B cell (primary cell): ENCODE results near the gene MED13. TPM values are rescaled to one million over a fixed set of nuclear protein-coding genes. Genes with fewer than 3 reads are reported as not detected.

Experiments
- ATAC-seq: fragments of 200-7000 bp; cut with Tn5 transposase; one replicate; pipeline ENCODE4 v1.10.0; 2021; ENCODE audit warnings: low read depth, mild to moderate bottlenecking, moderate number of reproducible peaks, moderate library complexity
- CTCF ChIA-PET: fragments of 350-600 bp; sonication (Branson Sonifier 250); formaldehyde crosslinking; loops from one replicate; lab custom pipeline; 2021; ENCODE audit warnings: antibody characterized with exemption, inconsistent platforms; lab: Charles Lee
- POLR2A ChIA-PET: fragments of 350-600 bp; sonication (Branson Sonifier 250); formaldehyde crosslinking; loops from one replicate; lab custom pipeline; 2021; ENCODE audit warnings: antibody characterized with exemption; lab: Charles Lee
- DNase-seq: peaks from one replicate; pipeline ENCODE4 v3.0.0; 2013
- H2AFZ ChIP-seq: 2 replicates; pipeline ENCODE4 v1.6.1; 2012; ENCODE audit warnings: mild to moderate bottlenecking, low read depth, low read length; ENCODE audit not compliant: insufficient read depth, poor library complexity, severe bottlenecking
- H3K27ac ChIP-seq, 2 donors: 1 replicate in 1 of 2; 2 replicates in 1 of 2; pipeline ENCODE4 v1.5.1; 2012 to 2013; ENCODE audit warnings: low read length in 2 of 2, mild to moderate bottlenecking in 2 of 2, moderate library complexity in 1 of 2
- H3K27me3 ChIP-seq, 4 experiments: fragments of 200-600 bp in 1 of 4; sonication (generic) in 1 of 4; replicated peaks in 1 of 4; 1 replicate in 2 of 4; 2 replicates in 2 of 4; pipeline versions ENCODE4 v1.6.1 to v1.7.0; 2013 to 2016; ENCODE audit warnings: low read length in 3 of 4, mild to moderate bottlenecking in 2 of 4, mixed read lengths in 1 of 4, moderate library complexity in 1 of 4; ENCODE audit not compliant: insufficient read depth in 4 of 4, control insufficient read depth in 3 of 4; ENCODE audit errors: control extremely low read depth in 1 of 4
- H3K36me3 ChIP-seq, 2 experiments: replicated peaks in 1 of 2; 1 replicate in 1 of 2; 2 replicates in 1 of 2; pipeline versions ENCODE4 v1.6.1 to v1.7.1; 2013; ENCODE audit warnings: low read length in 1 of 2; ENCODE audit not compliant: insufficient read depth in 2 of 2, control insufficient read depth in 1 of 2; ENCODE audit errors: control extremely low read depth in 1 of 2, extremely low read depth in 1 of 2
- H3K4me1 ChIP-seq, 2 donors: fragments of 200-600 bp in 1 of 2; sonication (generic) in 1 of 2; 1 replicate in 1 of 2; 2 replicates in 1 of 2; pipeline versions ENCODE4 v1.5.1 to v1.6.1; 2013 to 2017; ENCODE audit warnings: low read length in 2 of 2; ENCODE audit not compliant: control insufficient read depth in 2 of 2, insufficient read depth in 2 of 2
- H3K4me2 ChIP-seq: replicated peaks from 2 replicates; pipeline ENCODE3; 2012; ENCODE audit warnings: mild to moderate bottlenecking, low read depth, low read length; ENCODE audit not compliant: poor library complexity, severe bottlenecking
- H3K4me3 ChIP-seq, 5 experiments: fragments of 200-600 bp in 1 of 5; sonication (generic) in 1 of 5; 1 replicate in 3 of 5; 2 replicates in 2 of 5; pipeline versions ENCODE4 v1.5.1 to v1.7.0; 2011 to 2016; ENCODE audit warnings: low read length in 4 of 5, mild to moderate bottlenecking in 4 of 5, low read depth in 2 of 5, control low read depth in 1 of 5, moderate library complexity in 1 of 5; ENCODE audit not compliant: insufficient read depth in 1 of 5; ENCODE audit errors: control extremely low read depth in 1 of 5, extremely low read depth in 1 of 5
- H3K79me2 ChIP-seq: fragments of 200-600 bp; sonication (generic); one replicate; pipeline ENCODE4 v1.6.0; 2016; ENCODE audit warnings: low read length; ENCODE audit not compliant: control insufficient read depth, insufficient read depth
- H3K9ac ChIP-seq: fragments of 200-600 bp; sonication (generic); 2 replicates; pipeline ENCODE4 v1.6.1; 2017; ENCODE audit warnings: mild to moderate bottlenecking, low read length, moderate library complexity
- H3K9me3 ChIP-seq, 3 donors: one replicate each; pipeline versions ENCODE4 v1.6.1 to v1.7.1; 2013; ENCODE audit warnings: low read length in 2 of 3; ENCODE audit not compliant: control insufficient read depth in 2 of 3, insufficient read depth in 1 of 3; ENCODE audit errors: control extremely low read depth in 1 of 3
- H4K20me1 ChIP-seq: 2 replicates; pipeline ENCODE4 v1.6.0; 2012; ENCODE audit warnings: mild to moderate bottlenecking, low read length; ENCODE audit not compliant: insufficient read depth, control insufficient read depth, poor library complexity, severe bottlenecking
- H3K27ac Mint-ChIP-seq: one replicate; pipeline ENCODE4 v1.8.0; 2021; ENCODE audit warnings: mixed read lengths
- H3K27me3 Mint-ChIP-seq: one replicate; pipeline ENCODE4 v1.8.0; 2021; ENCODE audit warnings: mixed read lengths
- H3K4me1 Mint-ChIP-seq: one replicate; pipeline ENCODE4 v1.8.0; 2021; ENCODE audit warnings: mixed read lengths
- H3K4me3 Mint-ChIP-seq: one replicate; pipeline ENCODE4 v1.8.0; 2021; ENCODE audit warnings: mixed read lengths
- H3K9me3 Mint-ChIP-seq: one replicate; pipeline ENCODE4 v1.8.0; 2022; ENCODE audit warnings: mixed read lengths; ENCODE audit not compliant: insufficient read depth
- CTCF ChIP-seq: fragments of 200-600 bp; IDR thresholded peaks from one replicate; pipeline ENCODE4 v1.8.0; 2022; ENCODE audit warnings: antibody characterized with exemption, mild to moderate bottlenecking
- EZH2 ChIP-seq: IDR thresholded peaks from 2 replicates; pipeline ENCODE4 v1.6.1; 2012; ENCODE audit warnings: borderline replicate concordance, low read depth, mild to moderate bottlenecking, moderate library complexity, low read length; ENCODE audit not compliant: insufficient read depth, poor library complexity, severe bottlenecking
- WGBS: methylation state at CpG from one replicate; pipeline ENCODE4 v1.1.5; 2013; ENCODE audit warnings: missing lambda C conversion rate; ENCODE audit not compliant: insufficient coverage; 5-methylcytosine and 5-hydroxymethylcytosine counted together
- intact Hi-C: fragments of 100-400 bp; cut with micrococcal nuclease; formaldehyde crosslinking; loops from one replicate; pipeline ENCODE4 v1.10.0; 2022
- polyA plus RNA-seq: library from polyadenylated mRNA; depleted of rRNA; stranded (reverse); fragments of >200 nt; gene quantifications from 2 replicates; pipeline ENCODE4 v1.2.3, GENCODE V29; 2012
- total RNA-seq, 2 donors: library from RNA; stranded (reverse); fragments of 120-200 nt in 1 of 2; gene quantifications; 1 replicate in 1 of 2; 2 replicates in 1 of 2; pipeline versions ENCODE4 v1.2.3 to v1.2.4, GENCODE V29; 2013 to 2022

MED13 gene
- total and polyA plus RNA-seq, 2 donors (not counting 1 experiment from before 2014, with no cell fraction given) = 17.3 to 120 TPM

GRCh38 chr17:61980535-61980934, 84.5 kb downstream of the MED13 start:
- Histone ChIP-seq H3K27ac (no peak overlapping the region), H4K20me1 (peaks cover 16% of the 10 kb centered on the region), H3K79me2 (peaks cover 41% of the 10 kb centered on the region), H2AFZ (no peak overlapping the region), H3K4me2 (no peak overlapping the region), H3K4me1 (no peaks in the 10 kb centered on the region), H3K9ac (no peak overlapping the region), H3K27me3 (no peaks in the 10 kb centered on the region), H3K36me3 (peaks cover 8 to 60% of the 10 kb centered on the region in 2 experiments), H3K9me3 (no peaks in the 10 kb centered on the region), H3K4me3 (no peak overlapping the region)
- Mint-ChIP-seq H3K27me3 (no peaks in the 10 kb centered on the region), H3K27ac (peak overlapping the region; percentile 27), H3K4me3 (no peak overlapping the region), H3K4me1 (peaks cover 2% of the 10 kb centered on the region), H3K9me3 (no peaks in the 10 kb centered on the region)
- no peak for DNase-seq
- ChIA-PET CTCF (interaction anchor here (0.8 kb wide), 1 partner anchor 129 kb away, joined by 3 read pairs; no protein-coding TSS in a partner anchor), POLR2A (no interaction called here)
- no peak for TF ChIP-seq CTCF
- no peak for TF ChIP-seq EZH2
- ATAC-seq = no peak
- WGBS = 97% methylated on average over 4 of the region's 5 CpGs
- intact Hi-C loops = loop anchor here (10.0 kb wide), 1 partner anchor 54 kb away; no protein-coding TSS in a partner anchor

GRCh38 chr17:61974115-61974514, 91.0 kb downstream of the MED13 start:
- Histone ChIP-seq H3K9me3 (no peaks in the 10 kb centered on the region), H3K36me3 (peaks cover 1 to 46% of the 10 kb centered on the region in 2 experiments), H4K20me1 (peaks cover 15% of the 10 kb centered on the region), H3K4me2 (no peak overlapping the region), H3K79me2 (peaks cover 9% of the 10 kb centered on the region), H3K27me3 (no peaks in the 10 kb centered on the region), H3K4me1 (no peaks in the 10 kb centered on the region), H3K4me3 (no peak overlapping the region), H3K9ac (no peak overlapping the region), H3K27ac (no peak overlapping the region), H2AFZ (no peak overlapping the region)
- no peak overlapping the region for H3K4me3 Mint-ChIP-seq
- peaks cover 8% of the 10 kb centered on the region for H3K4me1 Mint-ChIP-seq
- intact Hi-C loops = no loop called here
- H3K27ac Mint-ChIP-seq = no peak overlapping the region
- TF ChIP-seq CTCF (no peak), EZH2 (no peak)
- WGBS = 97% methylated on average over 4 of the region's 7 CpGs
- no peaks in the 10 kb centered on the region for H3K27me3 Mint-ChIP-seq
- POLR2A ChIA-PET = no interaction called here
- no peaks in the 10 kb centered on the region for H3K9me3 Mint-ChIP-seq
- CTCF ChIA-PET = no interaction called here
- no peak for ATAC-seq
- no peak for DNase-seq
